Lower leg skin (tissue), 3 donors: ENCODE results near the gene MYO9B.

Experiments
- CTCF ChIP-seq, 3 donors: fragments of 450-650 bp; IDR thresholded peaks; one replicate each; pipeline ENCODE4 v1.5.1; 2016; ENCODE audit warnings: antibody characterized with exemption in 3 of 3, mild to moderate bottlenecking in 3 of 3, moderate library complexity in 2 of 3
- POLR2A ChIP-seq, 2 donors: fragments of 450-650 bp; IDR thresholded peaks; one replicate each; pipeline ENCODE4 v1.6.1; 2016 to 2017; ENCODE audit warnings: antibody characterized with exemption in 2 of 2, mild to moderate bottlenecking in 1 of 2, moderate library complexity in 1 of 2

- TF ChIP-seq CTCF (IDR thresholded peaks at IDR 0.05) (no peak), POLR2A (IDR thresholded peaks at IDR 0.05) (no peak)
Observed at GRCh38 chr19:17088552-17088951, 13.0 kb downstream of the MYO9B start.
